Measurements from ENCODE around the gene CYB5R3.

- TF ChIP-seq ISL1 (CRISPR knock-in tag; IDR thresholded peaks at IDR 0.05): no peak
- TF ChIP-seq PATZ1 (CRISPR knock-in tag; IDR thresholded peaks at IDR 0.05; ENCODE audit: borderline replicate concordance): no peak
These were observed 35.3 kb downstream of the CYB5R3 start for GRCh38 chr22:42613872-42614301.

Data from SK-N-SH treated with all-trans-retinoic acid at 6 μM for 48 hours (cell line).